Trophoblast cell (in vitro differentiated cells and primary cell): Measurements from ENCODE around the gene CTBP2.
A peak's percentile ranks its signal among the peaks of the same experiment; 100 is the strongest.

Experiments
- DNase-seq, 2 donors: peaks; one replicate each; pipeline ENCODE4 v3.0.0-alpha.2; 2016
- H2AFZ ChIP-seq: 2 replicates; pipeline ENCODE4 v1.6.1; 2013; ENCODE audit warnings: low read length, moderate library complexity, mild to moderate bottlenecking; ENCODE audit not compliant: insufficient read depth, poor library complexity
- H2AK5ac ChIP-seq: 2 replicates; pipeline ENCODE4 v1.6.1; 2013; ENCODE audit warnings: mild to moderate bottlenecking, low read length
- H2BK120ac ChIP-seq: 2 replicates; pipeline ENCODE4 v1.6.1; 2013; ENCODE audit warnings: low read length, mild to moderate bottlenecking, moderate library complexity; ENCODE audit not compliant: insufficient read depth, poor library complexity
- H2BK12ac ChIP-seq: 2 replicates; pipeline ENCODE4 v1.6.1; 2013; ENCODE audit warnings: mild to moderate bottlenecking, low read length, moderate library complexity
- H2BK5ac ChIP-seq: 2 replicates; pipeline ENCODE4 v1.6.1; 2013; ENCODE audit warnings: low read length, low read depth, moderate library complexity, mild to moderate bottlenecking; ENCODE audit not compliant: poor library complexity
- H3K14ac ChIP-seq: 2 replicates; pipeline ENCODE4 v1.6.1; 2013; ENCODE audit warnings: mild to moderate bottlenecking, low read length
- H3K18ac ChIP-seq: 2 replicates; pipeline ENCODE4 v1.6.1; 2013; ENCODE audit warnings: mild to moderate bottlenecking, low read length
- H3K23ac ChIP-seq: 2 replicates; pipeline ENCODE4 v1.6.1; 2013; ENCODE audit warnings: low read length
- H3K27ac ChIP-seq: 2 replicates; pipeline ENCODE4 v1.5.1; 2013; ENCODE audit warnings: low read depth, mild to moderate bottlenecking, inconsistent platforms, low read length, moderate library complexity
- H3K27me3 ChIP-seq: 2 replicates; pipeline ENCODE4 v1.6.1; 2013; ENCODE audit warnings: inconsistent platforms, mild to moderate bottlenecking, low read length, moderate library complexity; ENCODE audit not compliant: insufficient read depth
- H3K36me3 ChIP-seq, 2 experiments: 1 replicate in 1 of 2; 2 replicates in 1 of 2; pipeline ENCODE4 v1.6.1; 2013; ENCODE audit warnings: low read length in 2 of 2, mild to moderate bottlenecking in 2 of 2, moderate library complexity in 1 of 2; ENCODE audit not compliant: insufficient read depth in 2 of 2, control insufficient read depth in 1 of 2
- H3K4ac ChIP-seq: 2 replicates; pipeline ENCODE4 v1.6.1; 2013; ENCODE audit warnings: low read depth, mild to moderate bottlenecking, low read length, moderate library complexity
- H3K4me1 ChIP-seq, 2 experiments: 1 replicate in 1 of 2; 2 replicates in 1 of 2; pipeline ENCODE4 v1.6.1; 2013; ENCODE audit warnings: low read length in 2 of 2, mild to moderate bottlenecking in 2 of 2, moderate library complexity in 1 of 2; ENCODE audit not compliant: insufficient read depth in 2 of 2, control insufficient read depth in 1 of 2
- H3K4me2 ChIP-seq: 2 replicates; pipeline ENCODE4 v1.6.1; 2013; ENCODE audit warnings: inconsistent platforms, mild to moderate bottlenecking, low read length, moderate library complexity
- H3K4me3 ChIP-seq: 2 replicates; pipeline ENCODE4 v1.5.1; 2013; ENCODE audit warnings: mild to moderate bottlenecking, low read depth, low read length, inconsistent platforms
- H3K79me1 ChIP-seq: one replicate; pipeline ENCODE4 v1.6.1; 2013; ENCODE audit warnings: low read length
- H3K79me2 ChIP-seq: 2 replicates; pipeline ENCODE4 v1.6.1; 2013; ENCODE audit warnings: low read length, mild to moderate bottlenecking; ENCODE audit not compliant: control insufficient read depth, insufficient read depth, poor library complexity
- H3K9ac ChIP-seq: 2 replicates; pipeline ENCODE4 v1.6.1; 2013; ENCODE audit warnings: mild to moderate bottlenecking, low read length
- H3K9me3 ChIP-seq: 2 replicates; pipeline ENCODE4 v1.6.1; 2013; ENCODE audit warnings: low read depth, mild to moderate bottlenecking, control low read depth, inconsistent platforms, low read length; ENCODE audit not compliant: insufficient read depth
- H4K12ac ChIP-seq: 2 replicates; pipeline ENCODE4 v1.6.1; 2013; ENCODE audit warnings: low read depth, mild to moderate bottlenecking, low read length, moderate library complexity
- H4K8ac ChIP-seq: 2 replicates; pipeline ENCODE4 v1.6.1; 2013; ENCODE audit warnings: low read depth, mild to moderate bottlenecking, low read length, moderate library complexity
- H4K91ac ChIP-seq: one replicate; pipeline ENCODE4 v1.6.1; 2013; ENCODE audit warnings: low read depth, mild to moderate bottlenecking, low read length, moderate library complexity
- WGBS: extraction: QIAGEN DNeasy Blood & Tissue Kit; methylation state at CpG from one replicate; pipeline ENCODE4 v1.1.7; 2013; ENCODE audit warnings: missing lambda C conversion rate; ENCODE audit not compliant: insufficient read length, insufficient coverage; ENCODE audit errors: extremely low coverage; 5-methylcytosine and 5-hydroxymethylcytosine counted together

Gene CTBP2

GRCh38 chr10:125156739-125157480 is 3.5 kb downstream of the CTBP2 start:
- H3K27me3 ChIP-seq = no peaks in the 10 kb centered on the region
- H4K91ac ChIP-seq = no peak overlapping the region
- no peak for DNase-seq
- H3K27ac ChIP-seq = no peak overlapping the region
- H3K79me1 ChIP-seq = peaks cover 29% of the 10 kb centered on the region
- H3K9ac ChIP-seq = no peak overlapping the region
- H4K8ac ChIP-seq = no peak overlapping the region
- H3K23ac ChIP-seq = no peak overlapping the region
- H2BK120ac ChIP-seq = no peak overlapping the region
- no peaks in the 10 kb centered on the region for H3K9me3 ChIP-seq
- H4K12ac ChIP-seq = no peak overlapping the region
- no peaks in the 10 kb centered on the region for H3K36me3 ChIP-seq
- H3K4me2 ChIP-seq = peak overlapping the region; percentile 47
- no peak overlapping the region for H2AFZ ChIP-seq
- no peak overlapping the region for H2BK12ac ChIP-seq
- peaks cover 16 to 31% of the 10 kb centered on the region in 2 experiments for H3K4me1 ChIP-seq
- H3K14ac ChIP-seq = no peak overlapping the region
- H2BK5ac ChIP-seq = no peak overlapping the region
- peak overlapping the region; percentile 34 for H3K4ac ChIP-seq
- no peak overlapping the region for H3K18ac ChIP-seq
- WGBS = no CpG with 5 or more reads among the region's 13 CpGs
- H2AK5ac ChIP-seq = no peak overlapping the region
- peaks cover 35% of the 10 kb centered on the region for H3K79me2 ChIP-seq
- H3K4me3 ChIP-seq = no peak overlapping the region

GRCh38 chr10:125156196-125156595 is 4.2 kb downstream of the CTBP2 start:
- Histone ChIP-seq H3K36me3 (peaks cover 3% of the 10 kb centered on the region in 2 experiments), H3K27ac (no peak overlapping the region), H4K12ac (no peak overlapping the region), H3K23ac (no peak overlapping the region), H3K18ac (no peak overlapping the region), H2AK5ac (no peak overlapping the region), H4K8ac (no peak overlapping the region), H3K4ac (peak overlapping the region; percentile 19), H3K4me1 (peaks cover 18 to 36% of the 10 kb centered on the region in 2 experiments), H3K27me3 (no peaks in the 10 kb centered on the region), H2BK120ac (no peak overlapping the region), H3K79me2 (peaks cover 37% of the 10 kb centered on the region), H2BK12ac (no peak overlapping the region), H3K79me1 (peaks cover 25% of the 10 kb centered on the region), H3K4me3 (no peak overlapping the region), H3K9me3 (peaks cover under 1% of the 10 kb centered on the region), H2AFZ (no peak overlapping the region), H2BK5ac (no peak overlapping the region), H3K9ac (no peak overlapping the region), H3K4me2 (peak overlapping the region; percentile 31), H3K14ac (no peak overlapping the region), H4K91ac (no peak overlapping the region)
- WGBS = no CpG with 5 or more reads among the region's 3 CpGs
- DNase-seq = no peak

GRCh38 chr10:125155101-125155500 is 5.3 kb downstream of the CTBP2 start:
- H3K79me1 ChIP-seq = peaks cover 21% of the 10 kb centered on the region
- H3K14ac ChIP-seq = no peak overlapping the region
- H2BK5ac ChIP-seq = no peak overlapping the region
- peaks cover 8 to 12% of the 10 kb centered on the region in 2 experiments for H3K36me3 ChIP-seq
- H2BK120ac ChIP-seq = no peak overlapping the region
- peak overlapping the region; percentile 50 for H3K4me2 ChIP-seq
- no peaks in the 10 kb centered on the region for H3K27me3 ChIP-seq
- no peak overlapping the region for H3K9ac ChIP-seq
- no peak overlapping the region for H4K8ac ChIP-seq
- no peak overlapping the region for H2AK5ac ChIP-seq
- WGBS = no CpG with 5 or more reads among the region's 8 CpGs
- peaks cover 2% of the 10 kb centered on the region for H3K9me3 ChIP-seq
- no peak overlapping the region for H2BK12ac ChIP-seq
- peak overlapping the region; percentile 64 for H2AFZ ChIP-seq
- no peak overlapping the region for H4K12ac ChIP-seq
- peaks cover 38% of the 10 kb centered on the region for H3K79me2 ChIP-seq
- DNase-seq = no peak
- no peak overlapping the region for H3K27ac ChIP-seq
- no peak overlapping the region for H3K18ac ChIP-seq
- no peak overlapping the region for H4K91ac ChIP-seq
- no peak overlapping the region for H3K4ac ChIP-seq
- peaks cover 20 to 38% of the 10 kb centered on the region in 2 experiments for H3K4me1 ChIP-seq
- no peak overlapping the region for H3K4me3 ChIP-seq
- no peak overlapping the region for H3K23ac ChIP-seq

- peaks cover 8 to 14% of the 10 kb centered on the region in 2 experiments for H3K36me3 ChIP-seq
- no peak overlapping the region for H3K4me3 ChIP-seq
- H2AFZ ChIP-seq = no peak overlapping the region
- H2BK5ac ChIP-seq = no peak overlapping the region
- peaks cover 37% of the 10 kb centered on the region for H3K79me2 ChIP-seq
- no peak overlapping the region for H2BK120ac ChIP-seq
- no peak overlapping the region for H4K91ac ChIP-seq
- H3K14ac ChIP-seq = no peak overlapping the region
- peaks cover 2% of the 10 kb centered on the region for H3K9me3 ChIP-seq
- no peak for DNase-seq
- WGBS = no CpG with 5 or more reads among the region's 6 CpGs
- H2BK12ac ChIP-seq = no peak overlapping the region
- H3K27ac ChIP-seq = no peak overlapping the region
- H3K9ac ChIP-seq = no peak overlapping the region
- no peaks in the 10 kb centered on the region for H3K27me3 ChIP-seq
- H3K18ac ChIP-seq = no peak overlapping the region
- peaks cover 22 to 39% of the 10 kb centered on the region in 2 experiments for H3K4me1 ChIP-seq
- no peak overlapping the region for H3K4me2 ChIP-seq
- H2AK5ac ChIP-seq = no peak overlapping the region
- no peak overlapping the region for H4K12ac ChIP-seq
- no peak overlapping the region for H4K8ac ChIP-seq
- no peak overlapping the region for H3K23ac ChIP-seq
- H3K4ac ChIP-seq = peak overlapping the region; percentile 84
- H3K79me1 ChIP-seq = peaks cover 17% of the 10 kb centered on the region
Measured at GRCh38 chr10:125154529-125154928, 5.8 kb downstream of the CTBP2 start.
